ENCODE measurements around the gene RNU6-8.

Gene RNU6-8

DNA sequence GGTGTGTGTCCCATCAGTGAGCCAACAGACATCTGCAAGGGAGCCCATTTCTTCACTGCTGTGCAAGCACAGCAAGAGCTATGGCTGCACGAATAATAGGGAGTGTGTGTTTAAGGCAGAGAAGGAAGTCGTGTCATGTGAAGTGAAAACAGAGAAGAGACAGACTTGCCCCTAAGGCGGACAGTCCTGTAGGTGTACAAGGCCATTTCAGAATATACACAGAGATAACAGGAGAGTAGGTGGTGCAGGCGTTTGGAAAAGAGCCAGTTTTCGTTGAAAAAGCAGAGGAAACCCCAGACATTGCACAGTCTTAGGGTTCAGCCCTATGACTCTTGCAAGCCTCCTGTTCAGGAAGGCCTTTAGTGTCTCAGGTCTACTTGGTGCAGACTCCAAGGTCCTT lies 46.3 kb upstream of the RNU6-8 start:
- TF ChIP-seq TCF12 (IDR thresholded peaks at IDR 0.05; ENCODE audit: low read depth) = no peak
- TF ChIP-seq NFIC (IDR thresholded peaks at IDR 0.05) = no peak
- TF ChIP-seq RAD21 (IDR thresholded peaks at IDR 0.05; ENCODE audit: low read depth) = no peak
- TF ChIP-seq TEAD4 (IDR thresholded peaks at IDR 0.05) = no peak
- TF ChIP-seq, protein P1, sequence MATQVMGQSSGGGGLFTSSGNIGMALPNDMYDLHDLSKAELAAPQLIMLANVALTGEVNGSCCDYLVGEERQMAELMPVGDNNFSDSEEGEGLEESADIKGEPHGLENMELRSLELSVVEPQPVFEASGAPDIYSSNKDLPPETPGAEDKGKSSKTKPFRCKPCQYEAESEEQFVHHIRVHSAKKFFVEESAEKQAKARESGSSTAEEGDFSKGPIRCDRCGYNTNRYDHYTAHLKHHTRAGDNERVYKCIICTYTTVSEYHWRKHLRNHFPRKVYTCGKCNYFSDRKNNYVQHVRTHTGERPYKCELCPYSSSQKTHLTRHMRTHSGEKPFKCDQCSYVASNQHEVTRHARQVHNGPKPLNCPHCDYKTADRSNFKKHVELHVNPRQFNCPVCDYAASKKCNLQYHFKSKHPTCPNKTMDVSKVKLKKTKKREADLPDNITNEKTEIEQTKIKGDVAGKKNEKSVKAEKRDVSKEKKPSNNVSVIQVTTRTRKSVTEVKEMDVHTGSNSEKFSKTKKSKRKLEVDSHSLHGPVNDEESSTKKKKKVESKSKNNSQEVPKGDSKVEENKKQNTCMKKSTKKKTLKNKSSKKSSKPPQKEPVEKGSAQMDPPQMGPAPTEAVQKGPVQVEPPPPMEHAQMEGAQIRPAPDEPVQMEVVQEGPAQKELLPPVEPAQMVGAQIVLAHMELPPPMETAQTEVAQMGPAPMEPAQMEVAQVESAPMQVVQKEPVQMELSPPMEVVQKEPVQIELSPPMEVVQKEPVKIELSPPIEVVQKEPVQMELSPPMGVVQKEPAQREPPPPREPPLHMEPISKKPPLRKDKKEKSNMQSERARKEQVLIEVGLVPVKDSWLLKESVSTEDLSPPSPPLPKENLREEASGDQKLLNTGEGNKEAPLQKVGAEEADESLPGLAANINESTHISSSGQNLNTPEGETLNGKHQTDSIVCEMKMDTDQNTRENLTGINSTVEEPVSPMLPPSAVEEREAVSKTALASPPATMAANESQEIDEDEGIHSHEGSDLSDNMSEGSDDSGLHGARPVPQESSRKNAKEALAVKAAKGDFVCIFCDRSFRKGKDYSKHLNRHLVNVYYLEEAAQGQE (IDR thresholded peaks at IDR 0.05; ENCODE audit: low read depth) = no peak
- TF ChIP-seq, protein P2, sequence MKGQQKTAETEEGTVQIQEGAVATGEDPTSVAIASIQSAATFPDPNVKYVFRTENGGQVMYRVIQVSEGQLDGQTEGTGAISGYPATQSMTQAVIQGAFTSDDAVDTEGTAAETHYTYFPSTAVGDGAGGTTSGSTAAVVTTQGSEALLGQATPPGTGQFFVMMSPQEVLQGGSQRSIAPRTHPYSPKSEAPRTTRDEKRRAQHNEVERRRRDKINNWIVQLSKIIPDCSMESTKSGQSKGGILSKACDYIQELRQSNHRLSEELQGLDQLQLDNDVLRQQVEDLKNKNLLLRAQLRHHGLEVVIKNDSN (IDR thresholded peaks at IDR 0.05) = no peak
- no peak for TF ChIP-seq TAF1 (IDR thresholded peaks at IDR 0.05; ENCODE audit: low read depth)
- TF ChIP-seq, protein P3, sequence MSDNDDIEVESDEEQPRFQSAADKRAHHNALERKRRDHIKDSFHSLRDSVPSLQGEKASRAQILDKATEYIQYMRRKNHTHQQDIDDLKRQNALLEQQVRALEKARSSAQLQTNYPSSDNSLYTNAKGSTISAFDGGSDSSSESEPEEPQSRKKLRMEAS (IDR thresholded peaks at IDR 0.05) = no peak
- TF ChIP-seq CREB1 (IDR thresholded peaks at IDR 0.05; ENCODE audit: low read depth) = no peak
- no peak for TF ChIP-seq ZBTB7A (IDR thresholded peaks at IDR 0.05; ENCODE audit: low read depth)
- TF ChIP-seq EP300 (IDR thresholded peaks at IDR 0.05; ENCODE audit: borderline replicate concordance) = no peak
- no peak for TF ChIP-seq EGR1 (IDR thresholded peaks at IDR 0.05)

DNA sequence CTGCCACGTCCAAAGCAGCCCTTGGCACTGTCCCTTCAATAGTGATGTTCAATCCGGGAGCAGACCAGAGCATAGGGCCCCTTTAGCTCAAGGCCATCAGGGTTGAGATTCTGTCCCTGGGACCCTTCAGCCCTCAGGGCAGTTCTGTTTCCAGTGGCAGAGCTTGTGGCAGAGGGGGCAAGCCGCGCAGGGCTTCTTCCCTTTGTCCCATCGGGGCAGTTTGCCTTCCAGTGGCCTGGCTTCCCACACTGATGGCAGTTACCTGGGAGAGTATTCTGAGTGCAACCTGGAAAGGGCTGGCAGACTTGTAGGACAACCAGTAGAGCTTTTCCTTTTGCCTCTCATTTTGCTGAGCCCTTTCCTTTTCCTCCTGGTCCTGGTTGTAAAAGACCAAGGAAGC lies 43.7 kb upstream of the RNU6-8 start:
- TF ChIP-seq, protein P3 (IDR thresholded peaks at IDR 0.05) = no peak
- no peak for TF ChIP-seq EP300 (IDR thresholded peaks at IDR 0.05; ENCODE audit: borderline replicate concordance)
- TF ChIP-seq RAD21 (IDR thresholded peaks at IDR 0.05; ENCODE audit: low read depth) = no peak
- TF ChIP-seq TAF1 (IDR thresholded peaks at IDR 0.05; ENCODE audit: low read depth) = no peak
- TF ChIP-seq CEBPB (IDR thresholded peaks at IDR 0.05) = no peak
- TF ChIP-seq, protein P2 (IDR thresholded peaks at IDR 0.05) = no peak
- no peak for TF ChIP-seq CREB1 (IDR thresholded peaks at IDR 0.05; ENCODE audit: low read depth)
- TF ChIP-seq FOXM1 (IDR thresholded peaks at IDR 0.05; ENCODE audit: borderline replicate concordance, low read depth) = no peak
- no peak for TF ChIP-seq NFIC (IDR thresholded peaks at IDR 0.05)
- TF ChIP-seq, protein P1 (IDR thresholded peaks at IDR 0.05; ENCODE audit: low read depth) = no peak
- no peak for TF ChIP-seq ZBTB7A (IDR thresholded peaks at IDR 0.05; ENCODE audit: low read depth)
- no peak for TF ChIP-seq TCF12 (IDR thresholded peaks at IDR 0.05; ENCODE audit: low read depth)
- no peak for TF ChIP-seq TEAD4 (IDR thresholded peaks at IDR 0.05)
- TF ChIP-seq EGR1 (IDR thresholded peaks at IDR 0.05) = no peak
- no peak for TF ChIP-seq YY1 (IDR thresholded peaks at IDR 0.05; ENCODE audit: low read depth)

DNA sequence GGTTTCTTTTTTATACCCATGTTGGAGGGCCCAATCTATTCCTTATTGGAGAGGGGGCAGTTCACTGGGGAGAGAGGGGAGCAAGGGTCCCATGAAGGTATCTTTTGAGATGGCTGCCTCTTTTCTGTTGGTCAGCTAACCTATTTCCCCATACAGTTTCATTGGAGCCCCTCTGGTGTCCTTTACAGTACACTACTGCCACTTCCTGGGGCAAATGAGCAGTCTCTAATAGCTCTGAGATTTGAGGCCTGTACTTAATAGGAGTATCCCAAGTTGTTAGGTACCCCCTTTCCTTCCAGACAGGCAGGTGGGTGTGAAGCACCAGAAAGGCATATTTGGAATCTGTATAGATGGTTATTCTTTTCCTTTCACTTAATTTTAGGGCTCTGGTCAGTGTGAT lies 41.3 kb upstream of the RNU6-8 start:
- no peak for TF ChIP-seq ZBTB7A (IDR thresholded peaks at IDR 0.05; ENCODE audit: low read depth)
- peak; percentile 36 for TF ChIP-seq RAD21 (IDR thresholded peaks at IDR 0.05; ENCODE audit: low read depth)
- TF ChIP-seq, protein P2 (IDR thresholded peaks at IDR 0.05) = no peak
- TF ChIP-seq FOXM1 (IDR thresholded peaks at IDR 0.05; ENCODE audit: borderline replicate concordance, low read depth) = no peak

DNA sequence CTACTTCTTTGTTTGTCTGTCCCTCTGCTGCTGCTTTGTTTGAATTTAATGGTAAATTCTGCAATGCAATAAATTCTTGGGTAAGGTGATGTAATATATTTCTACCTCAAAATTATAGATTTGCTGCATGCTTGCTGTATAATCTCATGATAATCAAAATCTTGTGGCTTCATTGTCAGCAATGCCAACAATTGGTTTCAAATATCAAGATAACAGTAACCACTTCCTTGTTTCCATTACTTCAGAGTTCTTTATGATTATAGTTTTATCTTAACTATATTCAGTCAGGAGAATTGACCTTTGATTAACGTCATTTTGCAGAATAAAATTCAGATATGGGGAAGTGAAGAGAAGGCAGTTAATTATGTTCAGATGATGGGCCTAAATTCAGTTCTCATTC lies 30.2 kb upstream of the RNU6-8 start:
- TF ChIP-seq EGR1 (IDR thresholded peaks at IDR 0.05) = no peak
- TF ChIP-seq EP300 (IDR thresholded peaks at IDR 0.05; ENCODE audit: borderline replicate concordance) = no peak
- TF ChIP-seq FOXM1 (IDR thresholded peaks at IDR 0.05; ENCODE audit: borderline replicate concordance, low read depth) = no peak
- TF ChIP-seq TCF12 (IDR thresholded peaks at IDR 0.05; ENCODE audit: low read depth) = no peak
- TF ChIP-seq TEAD4 (IDR thresholded peaks at IDR 0.05) = no peak
- no peak for TF ChIP-seq CEBPB (IDR thresholded peaks at IDR 0.05)
- TF ChIP-seq YY1 (IDR thresholded peaks at IDR 0.05; ENCODE audit: low read depth) = no peak
- TF ChIP-seq TAF1 (IDR thresholded peaks at IDR 0.05; ENCODE audit: low read depth) = no peak
- TF ChIP-seq NFIC (IDR thresholded peaks at IDR 0.05) = no peak
- no peak for TF ChIP-seq ZBTB7A (IDR thresholded peaks at IDR 0.05; ENCODE audit: low read depth)
- TF ChIP-seq CREB1 (IDR thresholded peaks at IDR 0.05; ENCODE audit: low read depth) = no peak
- TF ChIP-seq, protein P2 (IDR thresholded peaks at IDR 0.05) = no peak
- TF ChIP-seq, protein P1 (IDR thresholded peaks at IDR 0.05; ENCODE audit: low read depth) = no peak
- no peak for TF ChIP-seq RAD21 (IDR thresholded peaks at IDR 0.05; ENCODE audit: low read depth)
- TF ChIP-seq, protein P3 (IDR thresholded peaks at IDR 0.05) = no peak
